Natural killer cell (primary cell): ENCODE results near the gene PER1. TPM values are rescaled to one million over a fixed set of nuclear protein-coding genes. Genes with fewer than 3 reads are reported as not detected.

Experiments
- ATAC-seq, 3 donors: fragments of 150-1000 bp in 2 of 3; fragments of 200-7000 bp in 1 of 3; cut with Tn5 transposase; 1 replicate in 1 of 3; 2 replicates in 2 of 3; pipeline ENCODE4 v1.10.0; 2021; ENCODE audit warnings: mild to moderate bottlenecking in 2 of 3, moderate library complexity in 2 of 3
- DNase-seq, 2 donors: peaks; one replicate each; pipeline versions ENCODE4 v3.0.0 to v3.0.0-alpha.2; 2013 to 2021; ENCODE audit warnings: mixed read lengths in 1 of 2
- H3K27ac ChIP-seq: one replicate; pipeline ENCODE4 v1.5.1; 2013; ENCODE audit warnings: mild to moderate bottlenecking, low read length
- H3K27me3 ChIP-seq: one replicate; pipeline ENCODE4 v1.6.1; 2013; ENCODE audit warnings: low read length; ENCODE audit not compliant: control insufficient read depth, insufficient read depth
- H3K36me3 ChIP-seq: one replicate; pipeline ENCODE4 v1.6.1; 2013; ENCODE audit warnings: low read length; ENCODE audit not compliant: control insufficient read depth, insufficient read depth
- H3K4me1 ChIP-seq: one replicate; pipeline ENCODE4 v1.6.1; 2013; ENCODE audit warnings: low read length; ENCODE audit not compliant: control insufficient read depth, insufficient read depth
- H3K4me3 ChIP-seq: one replicate; pipeline ENCODE4 v1.5.1; 2013; ENCODE audit warnings: low read length
- H3K9me3 ChIP-seq: one replicate; pipeline ENCODE4 v1.6.1; 2013; ENCODE audit warnings: low read length; ENCODE audit not compliant: control insufficient read depth, insufficient read depth
- H3K27ac Mint-ChIP-seq, 2 donors: one replicate each; pipeline ENCODE4 v1.8.0; 2022; ENCODE audit warnings: mild to moderate bottlenecking in 2 of 2, mixed read lengths in 2 of 2, moderate library complexity in 1 of 2
- H3K27me3 Mint-ChIP-seq, 2 donors: one replicate each; pipeline ENCODE4 v1.8.0; 2022; ENCODE audit warnings: low read depth in 2 of 2, mixed read lengths in 2 of 2
- H3K36me3 Mint-ChIP-seq: one replicate; pipeline ENCODE4 v1.8.0; 2022; ENCODE audit warnings: mixed read lengths
- H3K4me1 Mint-ChIP-seq, 2 donors: one replicate each; pipeline ENCODE4 v1.8.0; 2022; ENCODE audit warnings: mixed read lengths in 2 of 2
- H3K4me3 Mint-ChIP-seq: one replicate; pipeline ENCODE4 v1.8.0; 2022; ENCODE audit warnings: mild to moderate bottlenecking, moderate library complexity, mixed read lengths
- H3K9me3 Mint-ChIP-seq, 2 donors: one replicate each; pipeline ENCODE4 v1.8.0; 2022; ENCODE audit warnings: mixed read lengths in 2 of 2
- CTCF ChIP-seq: fragments of 200-600 bp; IDR thresholded peaks from one replicate; pipeline ENCODE4 v1.8.0; 2022; ENCODE audit warnings: antibody characterized with exemption
- WGBS: methylation state at CpG from one replicate; pipeline ENCODE4 v1.1.7; 2013; ENCODE audit warnings: missing lambda C conversion rate; ENCODE audit not compliant: insufficient coverage; 5-methylcytosine and 5-hydroxymethylcytosine counted together
- intact Hi-C: fragments of 100-400 bp; cut with micrococcal nuclease; formaldehyde crosslinking; loops from one replicate; pipeline ENCODE4 v1.14.2; 2022
- total RNA-seq, 4 donors: library from RNA; stranded (reverse); fragments of 120-200 nt in 1 of 4; gene quantifications; one replicate each; pipeline versions ENCODE4 v1.2.3 to v1.2.4, GENCODE V29; 2013 to 2022

The PER1 gene
- total RNA-seq, 3 donors from 2014 or later (not counting 1 experiment from before 2014, with no cell fraction given), result 636 to 1,422 (median 923) TPM

- no peak for ATAC-seq
Observed at GRCh38 chr17:8117367-8117979, 34.7 kb downstream of the PER1 start.

GRCh38 chr17:8116776-8117175 is 35.4 kb downstream of the PER1 start:
- H3K36me3 Mint-ChIP-seq, result peaks cover 12% of the 10 kb centered on the region
- H3K27ac ChIP-seq, result no peak overlapping the region
- no peak for ATAC-seq
- H3K27ac Mint-ChIP-seq, result no peak overlapping the region
- peaks cover 50 to 53% of the 10 kb centered on the region in 2 donors for H3K27me3 Mint-ChIP-seq
- no peak for TF ChIP-seq CTCF
- DNase-seq, result peak in 1 of 2 donors; percentile 30
- WGBS, result 59% methylated on average over 18 of the region's 18 CpGs
- intact Hi-C loops, result loop anchor here (5.0 kb wide), 1 partner anchor 34 kb away; no protein-coding TSS in a partner anchor
- peaks cover 36% of the 10 kb centered on the region for H3K4me1 ChIP-seq
- no peaks in the 10 kb centered on the region for H3K36me3 ChIP-seq
- H3K4me1 Mint-ChIP-seq, result peaks cover 38% of the 10 kb centered on the region in 2 donors
- H3K9me3 ChIP-seq, result no peaks in the 10 kb centered on the region
- no peak overlapping the region for H3K4me3 Mint-ChIP-seq
- H3K9me3 Mint-ChIP-seq, result no peaks in the 10 kb centered on the region
- H3K27me3 ChIP-seq, result peaks cover 38% of the 10 kb centered on the region
- no peak overlapping the region for H3K4me3 ChIP-seq

More at GRCh38 chr17:8117367-8117979, 34.7 kb downstream of the PER1 start:
- peaks cover 12% of the 10 kb centered on the region for H3K36me3 Mint-ChIP-seq
- Histone ChIP-seq H3K36me3 (no peaks in the 10 kb centered on the region), H3K9me3 (no peaks in the 10 kb centered on the region), H3K4me3 (peak overlapping the region; percentile 91), H3K27ac (no peak overlapping the region), H3K27me3 (peaks cover 37% of the 10 kb centered on the region), H3K4me1 (peaks cover 42% of the 10 kb centered on the region)
- peaks cover 48 to 54% of the 10 kb centered on the region in 2 donors for H3K27me3 Mint-ChIP-seq
- no peak for DNase-seq
- TF ChIP-seq CTCF, result no peak
- H3K4me3 Mint-ChIP-seq, result peak overlapping the region; percentile 93
- WGBS, result 6% methylated on average over 16 of the region's 18 CpGs
- peaks cover 40 to 41% of the 10 kb centered on the region in 2 donors for H3K4me1 Mint-ChIP-seq
- H3K27ac Mint-ChIP-seq, result peak overlapping the region in 1 of 2 donors; percentile 98
- no peaks in the 10 kb centered on the region for H3K9me3 Mint-ChIP-seq
- intact Hi-C loops, result loop anchor here (5.0 kb wide), 1 partner anchor 35 kb away; no protein-coding TSS in a partner anchor

GRCh38 chr17:8110907-8111306 is 41.3 kb downstream of the PER1 start:
- peaks cover 44 to 50% of the 10 kb centered on the region in 2 donors for H3K27me3 Mint-ChIP-seq
- H3K4me1 Mint-ChIP-seq, result peaks cover 0 to 3% of the 10 kb centered on the region in 2 donors
- TF ChIP-seq CTCF, result no peak
- no peaks in the 10 kb centered on the region for H3K9me3 Mint-ChIP-seq
- Histone ChIP-seq H3K27ac (no peak overlapping the region), H3K27me3 (peaks cover 35% of the 10 kb centered on the region), H3K36me3 (no peaks in the 10 kb centered on the region), H3K9me3 (no peaks in the 10 kb centered on the region), H3K4me3 (no peak overlapping the region), H3K4me1 (peaks cover 9% of the 10 kb centered on the region)
- no peak for DNase-seq
- no peak overlapping the region for H3K4me3 Mint-ChIP-seq
- ATAC-seq, result no peak
- intact Hi-C loops, result loop anchor here (2.0 kb wide), 1 partner anchor 50 kb away; no protein-coding TSS in a partner anchor
- no peak overlapping the region for H3K27ac Mint-ChIP-seq
- 96% methylated on average over 6 of the region's 6 CpGs for WGBS
- no peaks in the 10 kb centered on the region for H3K36me3 Mint-ChIP-seq
